IMR-90 (cell line): ENCODE data around the gene SPHK2. TPM values are rescaled to one million over a fixed set of nuclear protein-coding genes. Genes with fewer than 3 reads are reported as not detected.

ENCODE experiments used
- ATAC-seq: fragments of 200-7000 bp; cut with Tn5 transposase; 2 replicates; pipeline ENCODE4 v1.9.1; 2020; ENCODE audit warnings: low read depth, mild to moderate bottlenecking, moderate library complexity
- BruUV-seq: library from RNA; stranded (reverse); fragments of 400-500 nt; replicated peaks from 2 replicates; lab custom pipeline; 2021; lab: Mats Ljungman, UMichigan
- CTCF ChIA-PET: fragments of 300-600 bp; formaldehyde crosslinking; extraction: SDS; loops from one replicate; lab custom pipeline; 2021; ENCODE audit warnings: antibody characterized with exemption; lab: Yijun Ruan, JAX
- POLR2A ChIA-PET: fragments of 300-600 bp; sonication (Branson Sonifier 250); formaldehyde crosslinking; loops from one replicate; lab custom pipeline; 2022; ENCODE audit warnings: antibody characterized with exemption; ENCODE audit not compliant: unreplicated experiment; lab: Charles Lee
- DNase-seq: peaks from one replicate; pipeline ENCODE4 v3.0.0; 2013
- H2AFZ ChIP-seq: replicated peaks from 2 replicates; pipeline ENCODE3; 2013; ENCODE audit warnings: low read length, mild to moderate bottlenecking; ENCODE audit not compliant: poor library complexity
- H2AK5ac ChIP-seq: 2 replicates; pipeline ENCODE4 v1.6.1; 2013; ENCODE audit warnings: low read depth, low read length, inconsistent platforms
- H2AK9ac ChIP-seq: replicated peaks from 2 replicates; pipeline ENCODE3; 2013; ENCODE audit warnings: mild to moderate bottlenecking, low read depth, low read length, moderate library complexity; ENCODE audit not compliant: poor library complexity
- H2BK120ac ChIP-seq: 2 replicates; pipeline ENCODE4 v1.6.1; 2013; ENCODE audit warnings: low read depth, low read length, inconsistent platforms
- H2BK15ac ChIP-seq: 3 replicates; pipeline ENCODE4 v1.6.1; 2013; ENCODE audit warnings: low read depth, low read length, inconsistent platforms
- H2BK20ac ChIP-seq: 2 replicates; pipeline ENCODE4 v1.6.1; 2013; ENCODE audit warnings: low read depth, mild to moderate bottlenecking, inconsistent platforms, low read length, moderate library complexity
- H2BK5ac ChIP-seq: 2 replicates; pipeline ENCODE4 v1.6.1; 2013; ENCODE audit warnings: mild to moderate bottlenecking, low read depth, low read length, inconsistent platforms; ENCODE audit not compliant: poor library complexity, severe bottlenecking
- H3K14ac ChIP-seq: replicated peaks from 2 replicates; pipeline ENCODE4 v1.6.1; 2013; ENCODE audit warnings: low read depth, low read length, inconsistent platforms
- H3K18ac ChIP-seq: 2 replicates; pipeline ENCODE4 v1.6.1; 2013; ENCODE audit warnings: low read depth, low read length, control low read depth
- H3K23ac ChIP-seq: 2 replicates; pipeline ENCODE4 v1.6.1; 2013; ENCODE audit warnings: low read depth, low read length, inconsistent platforms
- H3K27ac ChIP-seq: 2 replicates; pipeline ENCODE4 v1.5.1; 2013; ENCODE audit warnings: mild to moderate bottlenecking, control low read depth, low read length; ENCODE audit not compliant: insufficient read depth
- H3K27me3 ChIP-seq: 2 replicates; pipeline ENCODE4 v1.6.1; 2013; ENCODE audit warnings: low read length; ENCODE audit not compliant: control insufficient read depth, insufficient read depth
- H3K36me3 ChIP-seq: 2 replicates; pipeline ENCODE4 v1.6.1; 2013; ENCODE audit warnings: low read length, mixed read lengths; ENCODE audit not compliant: control insufficient read depth, insufficient read depth
- H3K4ac ChIP-seq: 2 replicates; pipeline ENCODE4 v1.6.1; 2013; ENCODE audit warnings: low read depth, low read length, inconsistent platforms
- H3K4me1 ChIP-seq: 2 replicates; pipeline ENCODE4 v1.6.1; 2013; ENCODE audit warnings: low read length, mixed read lengths; ENCODE audit not compliant: control insufficient read depth, insufficient read depth
- H3K4me2 ChIP-seq: 2 replicates; pipeline ENCODE4 v1.6.1; 2013; ENCODE audit warnings: low read depth, mild to moderate bottlenecking, control low read depth, low read length, moderate library complexity
- H3K4me3 ChIP-seq: 2 replicates; pipeline ENCODE4 v1.5.1; 2013; ENCODE audit warnings: low read depth, mild to moderate bottlenecking, control low read depth, low read length, moderate library complexity; ENCODE audit not compliant: insufficient read depth
- H3K56ac ChIP-seq: 2 replicates; pipeline ENCODE4 v1.6.1; 2013; ENCODE audit warnings: low read length, inconsistent platforms; ENCODE audit not compliant: insufficient read depth; ENCODE audit errors: extremely low read depth
- H3K79me1 ChIP-seq, 2 experiments: 2 replicates each; pipeline ENCODE4 v1.6.1; 2013; ENCODE audit warnings: low read length in 2 of 2, inconsistent platforms in 1 of 2, low read depth in 1 of 2
- H3K9ac ChIP-seq: 2 replicates; pipeline ENCODE4 v1.6.1; 2013; ENCODE audit warnings: low read depth, low read length, control low read depth
- H3K9me1 ChIP-seq: 2 replicates; pipeline ENCODE4 v1.6.1; 2013; ENCODE audit warnings: low read length, inconsistent platforms; ENCODE audit not compliant: insufficient read depth
- H3K9me3 ChIP-seq: 2 replicates; pipeline ENCODE4 v1.6.1; 2013; ENCODE audit warnings: low read length; ENCODE audit not compliant: control insufficient read depth, insufficient read depth
- H4K20me1 ChIP-seq: 2 replicates; pipeline ENCODE4 v1.6.1; 2013; ENCODE audit warnings: low read length, inconsistent platforms; ENCODE audit not compliant: insufficient read depth
- H4K5ac ChIP-seq: 2 replicates; pipeline ENCODE4 v1.6.1; 2013; ENCODE audit warnings: mild to moderate bottlenecking, low read depth, low read length, control low read depth
- H4K8ac ChIP-seq, 2 experiments: 2 replicates each; pipeline ENCODE4 v1.6.1; 2013; ENCODE audit warnings: low read depth in 2 of 2, low read length in 2 of 2, control low read depth in 1 of 2, inconsistent platforms in 1 of 2
- H4K91ac ChIP-seq: 2 replicates; pipeline ENCODE4 v1.6.1; 2013; ENCODE audit warnings: low read depth, low read length, inconsistent platforms; ENCODE audit not compliant: insufficient read depth
- FOS ChIP-seq: fragments of 150-350 bp; IDR thresholded peaks from 2 replicates; pipeline ENCODE4 v1.6.1; 2016; ENCODE audit warnings: low read depth, low read length
- MXI1 ChIP-seq: IDR thresholded peaks from 2 replicates; pipeline ENCODE4 v1.6.1; 2012; ENCODE audit warnings: low read depth, mild to moderate bottlenecking, low read length, moderate library complexity, borderline replicate concordance
- NFE2L2 ChIP-seq: fragments of 150-350 bp; IDR thresholded peaks from 2 replicates; pipeline ENCODE4 v1.6.1; 2016; ENCODE audit warnings: low read depth, mild to moderate bottlenecking, low read length
- RCOR1 ChIP-seq: IDR thresholded peaks from 2 replicates; pipeline ENCODE4 v1.6.1; 2012; ENCODE audit warnings: mild to moderate bottlenecking, low read length, improper control_type of control experiment; ENCODE audit not compliant: insufficient replicate concordance
- USF2 ChIP-seq: fragments of 150-350 bp; IDR thresholded peaks from 2 replicates; pipeline ENCODE4 v1.6.1; 2017; ENCODE audit warnings: mild to moderate bottlenecking, antibody characterized with exemption, low read length, low read depth
- WGBS, 2 experiments: methylation state at CpG; one replicate each; pipeline versions ENCODE4 v1.1.5 to v1.1.7; 2013; ENCODE audit warnings: missing lambda C conversion rate in 2 of 2; ENCODE audit not compliant: insufficient read length in 1 of 2; ENCODE audit errors: extremely low coverage in 2 of 2; 5-methylcytosine and 5-hydroxymethylcytosine counted together
- dilution Hi-C: fragments of 300-500 bp; cut with HindIII; formaldehyde crosslinking; loops from one replicate; pipeline ENCODE4 v1.14.3; 2018; ENCODE audit warnings: low sequenced_read_pairs; ENCODE audit not compliant: unreplicated experiment
- in situ Hi-C: fragments of 300-500 bp; cut with MboI; formaldehyde crosslinking; loops from 3 replicates; pipeline ENCODE4 v1.14.3; 2019; ENCODE audit warnings: low sequenced_read_pairs, inconsistent platforms, mixed read lengths
- intact Hi-C: fragments of 100-400 bp; cut with micrococcal nuclease; formaldehyde crosslinking; loops from 2 replicates; pipeline ENCODE4 v1.10.0; 2022
- polyA plus RNA-seq, 3 experiments: library from polyadenylated mRNA; depleted of rRNA; stranded (reverse); fragments of >200 nt; gene quantifications; 2 replicates each; pipeline ENCODE4 v1.2.3, GENCODE V29; 2012; ENCODE audit warnings: low replicate concordance in 1 of 3
- total RNA-seq: library from RNA; depleted of rRNA; stranded (reverse); fragments of >200 nt; gene quantifications from 2 replicates; pipeline ENCODE4 v1.2.3, GENCODE V29; 2012

SPHK2 gene
- total and polyA plus RNA-seq, 2 of the 4 experiments (the other 2 are of a cell fraction): 1.6 to 9.9 TPM

- peaks cover 2% of the 10 kb centered on the region; the same call in 1 of the 2 replicates for H3K27me3 ChIP-seq
- H2BK120ac ChIP-seq: no peak within 1 kb of the TSS
- H2BK20ac ChIP-seq: no peak within 1 kb of the TSS
- no peaks in the 10 kb centered on the region for H3K79me1 ChIP-seq
- POLR2A ChIA-PET: interaction anchor here (0.8 kb wide), 1 partner anchor 12 kb away, joined by 4 read pairs; the partner anchor contains the start of genes RPL18 and SPHK2
- H3K14ac ChIP-seq: no peak within 1 kb of the TSS
- H3K4me2 ChIP-seq: no peak within 1 kb of the TSS
- H2AFZ ChIP-seq: no peak within 1 kb of the TSS
- no peak within 1 kb of the TSS for H2AK5ac ChIP-seq
- H3K23ac ChIP-seq: no peak within 1 kb of the TSS
- DNase-seq (no peak), ATAC-seq (no peak)
- no peak within 1 kb of the TSS for H2BK5ac ChIP-seq
- no peaks in the 10 kb centered on the region for H3K9me1 ChIP-seq
- dilution Hi-C loops (no loop called here), in situ Hi-C loops (no loop called here), intact Hi-C loops (no loop called here)
- 81% methylated on average over 24 of the region's 39 CpGs; no CpG with 5 or more reads in 1 of the 2 experiments for WGBS, 2 experiments
- no TSS peak for BruUV-seq
- TF ChIP-seq NFE2L2 (no peak), FOS (no peak), USF2 (no peak), MXI1 (no peak), RCOR1 (no peak)
- no peak within 1 kb of the TSS for H4K5ac ChIP-seq
- no peaks in the 10 kb centered on the region for H4K20me1 ChIP-seq
- CTCF ChIA-PET: no interaction called here
- H2AK9ac ChIP-seq: peak within 1 kb of the TSS; percentile 24
- H3K27ac ChIP-seq: no peak within 1 kb of the TSS
- no peak within 1 kb of the TSS for H2BK15ac ChIP-seq
- no peaks in the 10 kb centered on the region for H3K36me3 ChIP-seq
- no peak within 1 kb of the TSS for H3K4ac ChIP-seq
- no peak within 1 kb of the TSS for H4K91ac ChIP-seq
- no peaks in the 10 kb centered on the region for H3K9me3 ChIP-seq
- no peak within 1 kb of the TSS for H4K8ac ChIP-seq
- no peak within 1 kb of the TSS for H3K4me3 ChIP-seq
- H3K9ac ChIP-seq: no peak within 1 kb of the TSS
- no peak within 1 kb of the TSS for H3K18ac ChIP-seq
- no peaks in the 10 kb centered on the region for H3K4me1 ChIP-seq
- no peak within 1 kb of the TSS for H3K56ac ChIP-seq
These were observed 12.6 kb upstream of the SPHK2 start, which contains the start of gene SPACA4 for GRCh38 chr19:48606463-48607358. Gene SPACA4, plus strand, starts transcription at chr19:48606742. Its CDS starts 237 bp downstream, at chr19:48606979.
